Mononuclear cell (primary cell): ENCODE results near the gene CYB5R2. TPM values are rescaled to one million over a fixed set of nuclear protein-coding genes. Genes with fewer than 3 reads are reported as not detected.

ENCODE experiments used
- H3K27me3 ChIP-seq: 2 replicates; pipeline ENCODE4 v1.6.0; 2011; ENCODE audit warnings: low read length, control low read depth; ENCODE audit not compliant: insufficient read depth
- H3K4me1 ChIP-seq: 2 replicates; pipeline ENCODE4 v1.5.1; 2011; ENCODE audit warnings: mild to moderate bottlenecking, low read length, control low read depth; ENCODE audit not compliant: insufficient read depth
- H3K4me3 ChIP-seq: 2 replicates; pipeline ENCODE4 v1.5.1; 2011; ENCODE audit warnings: mild to moderate bottlenecking, low read length, moderate library complexity
- H3K9me3 ChIP-seq: 2 replicates; pipeline ENCODE4 v1.5.1; 2011; ENCODE audit warnings: low read depth, mild to moderate bottlenecking, control low read depth, low read length
- total RNA-seq: library from RNA; depleted of rRNA; stranded (reverse); fragments of >200 nt; gene quantifications from one replicate; pipeline ENCODE4 v1.2.3, GENCODE V29; 2012

CYB5R2 gene
- total RNA-seq, 1 donor, result 1.5 TPM

- Histone ChIP-seq H3K4me1 (no peaks in the 10 kb centered on the region), H3K27me3 (no peaks in the 10 kb centered on the region), H3K9me3 (no peaks in the 10 kb centered on the region), H3K4me3 (no peak overlapping the region)
These were observed 16.6 kb downstream of the CYB5R2 start for GRCh38 chr11:7656704-7657103.

- Histone ChIP-seq H3K4me3 (no peak overlapping the region), H3K4me1 (no peaks in the 10 kb centered on the region), H3K27me3 (no peaks in the 10 kb centered on the region), H3K9me3 (no peaks in the 10 kb centered on the region)
These were observed 17.8 kb downstream of the CYB5R2 start for GRCh38 chr11:7655253-7656217.

GRCh38 chr11:7654195-7654705, 19.1 kb downstream of the CYB5R2 start:
- H3K4me1 ChIP-seq, result no peaks in the 10 kb centered on the region
- H3K27me3 ChIP-seq, result no peaks in the 10 kb centered on the region
- H3K9me3 ChIP-seq, result no peaks in the 10 kb centered on the region
- H3K4me3 ChIP-seq, result no peak overlapping the region

- Histone ChIP-seq H3K9me3 (no peaks in the 10 kb centered on the region), H3K4me3 (no peak overlapping the region), H3K4me1 (no peaks in the 10 kb centered on the region), H3K27me3 (no peaks in the 10 kb centered on the region)
These were observed 21.6 kb downstream of the CYB5R2 start for GRCh38 chr11:7651700-7652099.

- H3K4me3 ChIP-seq, result no peak overlapping the region
- no peaks in the 10 kb centered on the region for H3K4me1 ChIP-seq
- H3K27me3 ChIP-seq, result no peaks in the 10 kb centered on the region
- H3K9me3 ChIP-seq, result no peaks in the 10 kb centered on the region
These were observed 22.2 kb downstream of the CYB5R2 start for GRCh38 chr11:7651140-7651551.

GRCh38 chr11:7648264-7648663, 25.0 kb downstream of the CYB5R2 start:
- no peak overlapping the region for H3K4me3 ChIP-seq
- no peaks in the 10 kb centered on the region for H3K4me1 ChIP-seq
- no peaks in the 10 kb centered on the region for H3K9me3 ChIP-seq
- no peaks in the 10 kb centered on the region for H3K27me3 ChIP-seq

- no peaks in the 10 kb centered on the region for H3K9me3 ChIP-seq
- H3K27me3 ChIP-seq, result no peaks in the 10 kb centered on the region
- H3K4me1 ChIP-seq, result no peaks in the 10 kb centered on the region
- no peak overlapping the region for H3K4me3 ChIP-seq
These were observed 26.4 kb downstream of the CYB5R2 start for GRCh38 chr11:7646866-7647265.

- Histone ChIP-seq H3K27me3 (no peaks in the 10 kb centered on the region), H3K4me3 (no peak overlapping the region), H3K4me1 (no peaks in the 10 kb centered on the region), H3K9me3 (no peaks in the 10 kb centered on the region)
These were observed 28.1 kb downstream of the CYB5R2 start for GRCh38 chr11:7645206-7645605.

GRCh38 chr11:7643314-7643713, 30.0 kb downstream of the CYB5R2 start:
- Histone ChIP-seq H3K9me3 (no peaks in the 10 kb centered on the region), H3K27me3 (no peaks in the 10 kb centered on the region), H3K4me1 (no peaks in the 10 kb centered on the region)

GRCh38 chr11:7642747-7643146, 30.6 kb downstream of the CYB5R2 start:
- no peak overlapping the region for H3K4me3 ChIP-seq

More at GRCh38 chr11:7643314-7643713, 30.0 kb downstream of the CYB5R2 start:
- H3K4me3 ChIP-seq, result no peak overlapping the region

GRCh38 chr11:7640816-7641215, 32.5 kb downstream of the CYB5R2 start:
- Histone ChIP-seq H3K4me1 (no peaks in the 10 kb centered on the region), H3K4me3 (no peak overlapping the region), H3K27me3 (no peaks in the 10 kb centered on the region), H3K9me3 (no peaks in the 10 kb centered on the region)

More at GRCh38 chr11:7642747-7643146, 30.6 kb downstream of the CYB5R2 start:
- no peaks in the 10 kb centered on the region for H3K27me3 ChIP-seq
- no peaks in the 10 kb centered on the region for H3K4me1 ChIP-seq
- no peaks in the 10 kb centered on the region for H3K9me3 ChIP-seq

GRCh38 chr11:7639643-7640025, 33.7 kb downstream of the CYB5R2 start:
- H3K4me1 ChIP-seq, result no peaks in the 10 kb centered on the region
- no peaks in the 10 kb centered on the region for H3K27me3 ChIP-seq
- no peak overlapping the region for H3K4me3 ChIP-seq
- no peaks in the 10 kb centered on the region for H3K9me3 ChIP-seq

- H3K4me3 ChIP-seq, result no peak overlapping the region
- no peaks in the 10 kb centered on the region for H3K4me1 ChIP-seq
- no peaks in the 10 kb centered on the region for H3K27me3 ChIP-seq
- no peaks in the 10 kb centered on the region for H3K9me3 ChIP-seq
These were observed 34.3 kb downstream of the CYB5R2 start for GRCh38 chr11:7638710-7639642.

GRCh38 chr11:7637447-7638157, 35.7 kb downstream of the CYB5R2 start:
- H3K4me1 ChIP-seq, result no peaks in the 10 kb centered on the region
- no peaks in the 10 kb centered on the region for H3K9me3 ChIP-seq
- H3K4me3 ChIP-seq, result no peak overlapping the region

More at GRCh38 chr11:7637447-7638157, 35.7 kb downstream of the CYB5R2 start:
- H3K27me3 ChIP-seq, result no peaks in the 10 kb centered on the region
